ENCODE data around the gene CACNA1B. TPM values are rescaled to one million over a fixed set of nuclear protein-coding genes. Genes with fewer than 3 reads are reported as not detected.

CACNA1B gene
- total and polyA plus RNA-seq, 2 donors (not counting 1 experiment from before 2014, with no cell fraction given), result 0.15 TPM; not detected in 1

GRCh38 chr9:138009016-138009802 is 131.6 kb downstream of the CACNA1B start:
- Mint-ChIP-seq H3K4me1 (no peaks in the 10 kb centered on the region), H3K27ac (no peak overlapping the region), H3K27me3 (peaks cover 8% of the 10 kb centered on the region), H3K9me3 (ENCODE audit: insufficient read depth) (no peaks in the 10 kb centered on the region), H3K4me3 (no peak overlapping the region)
- Histone ChIP-seq H3K27ac (ENCODE audit: low read length in 2 of 2) (no peak overlapping the region), H3K4me1 (ENCODE audit: control insufficient read depth in 2 of 2, insufficient read depth in 2 of 2, low read length in 2 of 2) (no peaks in the 10 kb centered on the region), H3K4me3 (ENCODE audit: control extremely low read depth in 1 of 5, extremely low read depth in 1 of 5, insufficient read depth in 1 of 5, low read depth in 2 of 5, low read length in 4 of 5) (no peak overlapping the region), H4K20me1 (ENCODE audit: control insufficient read depth, insufficient read depth, low read length, poor library complexity, severe bottlenecking) (no peaks in the 10 kb centered on the region), H3K27me3 (replicated peaks in 1 of 4; ENCODE audit: control extremely low read depth in 1 of 4, control insufficient read depth in 3 of 4, insufficient read depth in 4 of 4, low read length in 3 of 4) (no peaks in the 10 kb centered on the region), H3K9ac (ENCODE audit: low read length) (no peak overlapping the region), H3K9me3 (ENCODE audit: control extremely low read depth in 1 of 3, control insufficient read depth in 2 of 3, insufficient read depth in 1 of 3, low read length in 2 of 3) (peaks cover 0 to 4% (median 0%) of the 10 kb centered on the region in 3 donors), H3K4me2 (replicated peaks; ENCODE audit: low read depth, low read length, poor library complexity, severe bottlenecking) (no peak overlapping the region), H2AFZ (ENCODE audit: insufficient read depth, low read depth, low read length, poor library complexity, severe bottlenecking) (no peak overlapping the region), H3K36me3 (replicated peaks in 1 of 2; ENCODE audit: control extremely low read depth in 1 of 2, control insufficient read depth in 1 of 2, extremely low read depth in 1 of 2, insufficient read depth in 2 of 2, low read length in 1 of 2) (no peaks in the 10 kb centered on the region), H3K79me2 (ENCODE audit: control insufficient read depth, insufficient read depth, low read length) (no peaks in the 10 kb centered on the region)
- 90% methylated on average over 17 of the region's 17 CpGs for WGBS (ENCODE audit: insufficient coverage)
- POLR2A ChIA-PET, result no interaction called here
- TF ChIP-seq CTCF (IDR thresholded peaks at IDR 0.05), result no peak
- no peak for TF ChIP-seq EZH2 (IDR thresholded peaks at IDR 0.05; ENCODE audit: borderline replicate concordance, insufficient read depth, low read depth, low read length, poor library complexity, severe bottlenecking)
- ATAC-seq (ENCODE audit: low read depth), result no peak
- CTCF ChIA-PET, result no interaction called here
- DNase-seq, result no peak
- intact Hi-C loops (cut with micrococcal nuclease), result no loop called here
